Activated naive CD4-positive, alpha-beta T cell treated with anti-CD3 and anti-CD28 coated beads, Interleukin-2, amount 10 ng/mL, durations not matched to agents 5 hours and 36 hours (primary cell): ENCODE data around the gene AQP2. TPM values are rescaled to one million over a fixed set of nuclear protein-coding genes. Genes with fewer than 3 reads are reported as not detected.

Source experiments
- total RNA-seq, 2 experiments: library from RNA; stranded (reverse); gene quantifications; one replicate each; pipeline ENCODE4 v1.2.3, GENCODE V29; 2021

Gene AQP2
- total RNA-seq, result not detected

GRCh38 chr12:49950273-49951251, at the start of gene AQP2:
AQP2 (plus strand) TSS chr12:49950737; CDS start chr12:49950831, 94 bp downstream.

GRCh38 chr12:49903700-49904423, 46.7 kb upstream of the AQP2 start, which contains the start of gene FAIM2:
FAIM2 (minus strand) TSS chr12:49903900; CDS start chr12:49903792, 108 bp downstream.

DNA sequence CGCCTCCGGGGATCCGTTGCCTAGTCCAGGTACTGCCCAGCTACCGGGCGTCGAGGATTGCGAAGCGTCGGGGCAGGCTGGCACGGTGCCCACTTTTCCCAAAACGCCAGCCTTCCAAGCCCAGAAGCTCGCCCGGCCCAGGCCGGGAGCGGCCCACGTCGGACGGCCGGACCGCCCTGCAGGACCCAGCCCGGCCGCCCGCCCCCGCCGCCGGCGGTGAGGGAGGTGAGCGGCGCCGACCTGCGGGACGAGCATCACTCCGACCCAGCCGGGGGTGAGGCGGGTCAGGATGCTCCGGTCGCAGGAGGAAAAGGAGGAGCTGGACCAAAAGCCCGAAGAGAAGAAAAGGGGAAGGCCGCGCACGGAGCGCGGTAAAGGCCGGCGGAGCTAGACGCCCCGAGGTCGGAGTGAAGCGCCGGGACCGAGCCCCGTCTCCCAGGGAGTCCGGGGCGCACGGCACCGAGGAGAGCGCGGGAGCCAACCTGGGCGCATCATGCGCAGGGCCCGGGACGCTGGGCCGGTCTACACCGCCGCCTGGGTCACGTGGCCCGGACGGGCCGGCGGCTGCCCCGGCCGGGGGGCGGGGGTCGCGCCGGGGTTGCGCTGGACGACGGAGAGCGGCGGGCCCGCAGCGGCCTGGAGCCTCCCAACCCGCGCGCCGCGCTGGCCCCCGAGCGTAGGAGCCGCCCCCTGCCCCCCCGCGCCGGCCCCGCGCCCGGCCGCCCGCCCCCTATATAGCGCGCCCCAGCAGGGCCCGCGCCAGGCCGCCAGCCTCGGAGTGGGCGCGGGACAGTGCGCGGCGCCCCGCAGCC, 10.8 kb downstream of the AQP2 start, which contains the start of gene AQP5:
TSS of gene AQP5 (plus strand) at position 762 of the 812 bp plus-strand sequence. CDS start 146 bp downstream, outside the sequence.

DNA sequence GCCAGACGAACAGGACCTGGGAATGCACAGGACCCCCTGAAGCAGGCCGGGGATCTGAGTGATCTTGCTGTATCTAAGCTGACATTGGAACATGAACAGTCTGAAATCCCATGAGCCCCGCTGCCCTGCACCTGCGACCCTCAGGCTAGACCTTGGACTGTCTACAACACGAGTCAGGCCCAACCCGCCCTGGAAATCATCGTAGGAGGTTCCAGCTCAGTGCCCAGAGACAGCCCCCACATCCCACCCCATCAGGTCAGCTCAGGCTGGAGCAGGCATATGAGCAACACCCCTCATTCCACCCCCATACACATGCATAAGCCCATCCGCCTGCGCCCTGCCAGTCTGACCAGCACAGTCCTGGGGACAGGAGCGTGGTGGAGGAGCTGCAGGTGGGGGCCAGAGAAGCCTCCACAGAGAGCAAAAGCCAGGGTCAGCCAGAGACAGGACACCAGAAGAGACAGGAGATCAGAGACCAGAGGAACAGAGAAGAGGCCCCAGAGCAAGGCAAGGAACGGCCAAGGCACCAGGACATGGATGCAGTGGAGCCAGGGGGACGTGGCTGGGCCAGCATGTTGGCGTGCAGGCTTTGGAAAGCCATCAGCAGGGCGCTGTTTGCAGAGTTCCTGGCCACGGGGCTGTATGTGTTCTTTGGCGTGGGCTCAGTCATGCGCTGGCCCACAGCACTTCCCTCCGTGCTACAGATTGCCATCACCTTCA, 22.3 kb downstream of the AQP2 start, which contains the start of gene AQP6:
TSS of gene AQP6 (plus strand) at position 307 of the 720 bp plus-strand sequence. CDS start at position 534, 227 bp downstream.

Other genes starting within 250 kb of the AQP2 start
- gene FMNL3, start 243.3 kb upstream of the AQP2 start, total RNA-seq, result 10 to 100 TPM; 38.0 to 40.8 TPM
- gene TMBIM6, start 209.2 kb upstream of the AQP2 start, total RNA-seq, result 100 to 1,000 TPM; 400 to 401 TPM
- 1 to 10 TPM; 7.1 to 7.9 TPM for gene NCKAP5L, start 122.3 kb upstream of the AQP2 start, total RNA-seq
- gene BCDIN3D, start 107.6 kb upstream of the AQP2 start, total RNA-seq, result 1 to 10 TPM; 7.4 to 8.8 TPM
- gene FAIM2, start 46.8 kb upstream of the AQP2 start, total RNA-seq, result under 1 TPM in 1 of 2 experiments, not detected in 1; 0.05 TPM
- gene AQP5, start 11.1 kb downstream of the AQP2 start, total RNA-seq, result not detected
- gene AQP6, start 22.2 kb downstream of the AQP2 start, total RNA-seq, result not detected
- gene RACGAP1, start 74.8 kb downstream of the AQP2 start, total RNA-seq, result 100 to 1,000 TPM; 129 to 130 TPM
- gene ASIC1, start 106.9 kb downstream of the AQP2 start, total RNA-seq, result 1 to 10 TPM; 3.1 to 4.1 TPM
- gene SMARCD1, start 134.6 kb downstream of the AQP2 start, total RNA-seq, result 10 to 100 TPM; 54.6 to 55.8 TPM
- under 1 TPM; 0.20 to 0.24 TPM for gene GPD1, start 153.3 kb downstream of the AQP2 start, total RNA-seq
- 10 to 100 TPM; 47.4 to 50.9 TPM for gene COX14, start 161.5 kb downstream of the AQP2 start, total RNA-seq
- gene CERS5, start 216.6 kb downstream of the AQP2 start, total RNA-seq, result 10 to 100 TPM; 38.6 to 38.7 TPM